Natural killer cell treated with Interleukin-12 subunit alpha and Interleukin-12 subunit beta and Interleukin-15 and Interleukin-18, amount 100 ng/mL, for 72 hours (primary cell): Measurements from ENCODE around the gene SERGEF. TPM values are rescaled to one million over a fixed set of nuclear protein-coding genes. Genes with fewer than 3 reads are reported as not detected.
A peak's percentile ranks its signal among the peaks of the same experiment; 100 is the strongest.

Experiments used
- ATAC-seq, 2 donors: fragments of 150-1000 bp; cut with Tn5 transposase in 1 of 2; sonication (Bioruptor Pico), chemical (Tn5 transposase) in 1 of 2; 2 replicates each; pipeline ENCODE4 v1.10.0; 2021
- DNase-seq: peaks from one replicate; pipeline ENCODE4 v3.0.0; 2022; ENCODE audit warnings: low spot score
- H3K27ac Mint-ChIP-seq, 2 donors: 1 replicate in 1 of 2; 2 replicates in 1 of 2; pipeline ENCODE4 v1.8.0; 2022; ENCODE audit warnings: mixed read lengths in 2 of 2, mild to moderate bottlenecking in 1 of 2, moderate library complexity in 1 of 2
- H3K27me3 Mint-ChIP-seq, 2 donors: 1 replicate in 1 of 2; 2 replicates in 1 of 2; pipeline ENCODE4 v1.8.0; 2022; ENCODE audit warnings: mixed read lengths in 2 of 2
- H3K36me3 Mint-ChIP-seq: one replicate; pipeline ENCODE4 v1.8.0; 2022; ENCODE audit warnings: mixed read lengths
- H3K4me1 Mint-ChIP-seq, 2 donors: 1 replicate in 1 of 2; 2 replicates in 1 of 2; pipeline ENCODE4 v1.8.0; 2022; ENCODE audit warnings: low read depth in 2 of 2, mixed read lengths in 2 of 2, mild to moderate bottlenecking in 1 of 2
- H3K4me3 Mint-ChIP-seq: one replicate; pipeline ENCODE4 v1.8.0; 2022; ENCODE audit warnings: mixed read lengths
- H3K9me3 Mint-ChIP-seq: 2 replicates; pipeline ENCODE4 v1.8.0; 2022; ENCODE audit warnings: mixed read lengths
- total RNA-seq, 2 donors: library from RNA; stranded (reverse); gene quantifications; one replicate each; pipeline ENCODE4 v1.2.3, GENCODE V29; 2022

SERGEF gene
- total RNA-seq, 2 donors from 2014 or later, result 28.8 to 50.7 TPM

- Mint-ChIP-seq H3K27ac (no peak overlapping the region), H3K36me3 (no peaks in the 10 kb centered on the region), H3K4me3 (no peak overlapping the region), H3K27me3 (no peaks in the 10 kb centered on the region), H3K9me3 (no peaks in the 10 kb centered on the region), H3K4me1 (peaks cover 0 to 3% of the 10 kb centered on the region in 2 donors)
- ATAC-seq, result no peak
- no peak for DNase-seq
These were observed 200.0 kb downstream of the SERGEF start for GRCh38 chr11:17812865-17813187.

DNA sequence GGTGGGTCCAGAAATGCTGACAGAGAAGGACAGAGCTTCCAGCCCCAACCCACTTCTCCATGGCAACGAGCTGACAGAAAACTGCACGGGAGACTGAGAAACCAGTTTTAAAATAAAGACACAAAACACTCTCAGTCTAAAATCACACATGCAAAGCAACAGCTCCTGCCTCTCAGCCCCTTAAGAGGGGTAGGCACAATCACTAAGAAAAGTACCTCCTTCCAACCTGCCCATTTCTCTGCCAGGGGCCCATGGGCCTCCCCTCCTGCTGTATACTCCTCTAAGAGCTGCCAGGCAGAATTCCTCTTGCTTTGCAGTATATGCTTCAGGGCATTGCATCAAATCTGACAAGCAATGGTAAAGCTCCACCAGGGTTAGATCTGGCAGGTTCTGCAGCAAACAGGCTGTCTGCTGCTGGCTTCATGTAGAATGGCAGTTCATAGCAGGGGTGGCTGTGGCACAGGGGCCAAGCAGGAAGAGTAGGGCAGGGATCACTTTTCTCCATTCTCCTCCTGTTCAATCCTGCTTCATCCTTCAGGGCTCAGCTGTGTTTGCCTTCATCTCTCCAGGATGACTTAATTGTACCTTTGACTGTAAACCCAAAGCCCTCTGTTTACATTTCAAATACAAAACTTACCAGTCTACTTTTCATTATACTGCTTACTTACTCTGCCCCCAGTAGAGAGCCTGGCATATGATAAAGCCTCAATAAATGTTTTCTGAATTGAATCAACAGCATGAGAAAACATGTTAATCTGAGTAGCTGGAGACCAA is 200.6 kb downstream of the SERGEF start:
- DNase-seq, result no peak
- Mint-ChIP-seq H3K9me3 (no peaks in the 10 kb centered on the region), H3K36me3 (no peaks in the 10 kb centered on the region), H3K4me1 (peaks cover 0 to 3% of the 10 kb centered on the region in 2 donors), H3K27ac (no peak overlapping the region), H3K27me3 (no peaks in the 10 kb centered on the region), H3K4me3 (no peak overlapping the region)
- ATAC-seq, result no peak

DNA sequence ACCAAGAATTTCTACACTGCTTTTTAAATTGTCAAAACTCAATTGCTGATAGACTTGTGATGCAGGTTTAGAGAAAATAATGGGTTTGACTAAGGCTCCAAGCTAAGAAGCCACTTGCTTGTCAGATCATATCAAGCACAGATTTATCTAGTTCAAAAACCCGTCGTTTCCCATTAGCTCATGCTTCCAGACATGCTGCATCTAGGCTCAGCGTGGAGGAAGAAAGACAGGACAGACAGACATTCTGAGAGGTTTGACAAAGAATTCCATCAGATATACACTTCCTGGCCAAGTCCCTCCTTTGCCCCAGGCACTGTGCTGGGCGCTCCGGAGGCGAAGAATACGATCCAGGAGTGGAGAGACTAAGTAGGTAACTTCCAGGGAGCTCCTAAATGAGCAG is 201.5 kb downstream of the SERGEF start:
- Mint-ChIP-seq H3K4me1 (peaks cover 0 to 3% of the 10 kb centered on the region in 2 donors), H3K27ac (no peak overlapping the region), H3K4me3 (no peak overlapping the region), H3K9me3 (no peaks in the 10 kb centered on the region), H3K27me3 (no peaks in the 10 kb centered on the region), H3K36me3 (no peaks in the 10 kb centered on the region)
- ATAC-seq (no peak), DNase-seq (no peak)

- Mint-ChIP-seq H3K27ac (no peak overlapping the region), H3K4me3 (no peak overlapping the region)
These were observed 202.1 kb downstream of the SERGEF start for GRCh38 chr11:17810746-17811145.

DNA sequence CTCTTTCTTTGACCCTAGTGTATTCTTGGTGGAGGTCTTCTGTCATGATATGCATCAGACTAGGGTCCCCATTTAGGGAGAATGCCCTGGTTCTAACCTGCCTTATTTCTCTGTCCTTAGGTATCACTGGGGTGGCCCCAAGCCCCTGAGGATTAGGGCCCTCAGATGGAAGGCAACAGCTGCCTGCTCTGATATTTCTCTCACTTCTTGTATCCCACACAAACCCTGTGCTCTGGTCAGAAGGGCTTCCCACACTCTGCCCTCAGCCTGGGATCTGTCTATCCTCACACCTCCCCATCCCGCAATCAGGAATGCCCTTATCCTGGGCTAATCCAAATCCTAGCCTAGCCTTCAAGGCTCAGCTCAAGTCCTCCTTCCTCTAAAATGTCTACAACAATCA is 202.8 kb downstream of the SERGEF start:
- H3K27me3 Mint-ChIP-seq, result no peaks in the 10 kb centered on the region
- H3K9me3 Mint-ChIP-seq, result no peaks in the 10 kb centered on the region
- DNase-seq, result no peak
- H3K4me3 Mint-ChIP-seq, result no peak overlapping the region
- no peaks in the 10 kb centered on the region for H3K36me3 Mint-ChIP-seq
- H3K4me1 Mint-ChIP-seq, result peaks cover 0 to 3% of the 10 kb centered on the region in 2 donors
- H3K27ac Mint-ChIP-seq, result no peak overlapping the region
- ATAC-seq, result no peak

More at GRCh38 chr11:17810746-17811145, 202.1 kb downstream of the SERGEF start:
- ATAC-seq, result no peak
- no peaks in the 10 kb centered on the region for H3K27me3 Mint-ChIP-seq
- no peak for DNase-seq
- no peaks in the 10 kb centered on the region for H3K36me3 Mint-ChIP-seq
- H3K4me1 Mint-ChIP-seq, result peaks cover 0 to 3% of the 10 kb centered on the region in 2 donors
- no peaks in the 10 kb centered on the region for H3K9me3 Mint-ChIP-seq

- H3K9me3 Mint-ChIP-seq, result no peaks in the 10 kb centered on the region
- no peaks in the 10 kb centered on the region for H3K36me3 Mint-ChIP-seq
- DNase-seq (no peak), ATAC-seq (no peak)
- H3K27me3 Mint-ChIP-seq, result no peaks in the 10 kb centered on the region
- no peak overlapping the region for H3K27ac Mint-ChIP-seq
- peaks cover 0 to 6% of the 10 kb centered on the region in 2 donors for H3K4me1 Mint-ChIP-seq
- H3K4me3 Mint-ChIP-seq, result no peak overlapping the region
These were observed 205.8 kb downstream of the SERGEF start for GRCh38 chr11:17807034-17807433.

GRCh38 chr11:17805873-17806272 is 207.0 kb downstream of the SERGEF start:
- no peaks in the 10 kb centered on the region for H3K9me3 Mint-ChIP-seq
- ATAC-seq (no peak), DNase-seq (no peak)
- H3K36me3 Mint-ChIP-seq, result no peaks in the 10 kb centered on the region
- H3K27me3 Mint-ChIP-seq, result no peaks in the 10 kb centered on the region
- H3K27ac Mint-ChIP-seq, result no peak overlapping the region
- H3K4me3 Mint-ChIP-seq, result no peak overlapping the region
- peaks cover 0 to 6% of the 10 kb centered on the region in 2 donors for H3K4me1 Mint-ChIP-seq

GRCh38 chr11:17805043-17805442 is 207.8 kb downstream of the SERGEF start:
- DNase-seq (no peak), ATAC-seq (no peak)
- Mint-ChIP-seq H3K9me3 (no peaks in the 10 kb centered on the region), H3K4me1 (peaks cover 0 to 4% of the 10 kb centered on the region in 2 donors), H3K36me3 (no peaks in the 10 kb centered on the region), H3K27me3 (no peaks in the 10 kb centered on the region), H3K4me3 (no peak overlapping the region), H3K27ac (no peak overlapping the region)

- DNase-seq, result no peak
- Mint-ChIP-seq H3K27ac (no peak overlapping the region), H3K27me3 (no peaks in the 10 kb centered on the region), H3K4me3 (no peak overlapping the region), H3K9me3 (no peaks in the 10 kb centered on the region), H3K36me3 (no peaks in the 10 kb centered on the region), H3K4me1 (peaks cover 0 to 3% of the 10 kb centered on the region in 2 donors)
- ATAC-seq, result no peak
These were observed 209.0 kb downstream of the SERGEF start for GRCh38 chr11:17803754-17804334.

- Mint-ChIP-seq H3K4me1 (peaks cover 0 to 5% of the 10 kb centered on the region in 2 donors), H3K36me3 (no peaks in the 10 kb centered on the region), H3K27me3 (no peaks in the 10 kb centered on the region), H3K9me3 (no peaks in the 10 kb centered on the region), H3K4me3 (no peak overlapping the region), H3K27ac (no peak overlapping the region)
- DNase-seq, result no peak
- no peak for ATAC-seq
These were observed 210.4 kb downstream of the SERGEF start for GRCh38 chr11:17802491-17802890.

GRCh38 chr11:17801166-17801565 is 211.7 kb downstream of the SERGEF start:
- H3K9me3 Mint-ChIP-seq, result no peaks in the 10 kb centered on the region
- H3K4me3 Mint-ChIP-seq, result no peak overlapping the region
- ATAC-seq (no peak), DNase-seq (no peak)
- H3K36me3 Mint-ChIP-seq, result no peaks in the 10 kb centered on the region
- no peak overlapping the region for H3K27ac Mint-ChIP-seq
- no peaks in the 10 kb centered on the region for H3K27me3 Mint-ChIP-seq
- H3K4me1 Mint-ChIP-seq, result peaks cover 0 to 6% of the 10 kb centered on the region in 2 donors

GRCh38 chr11:17799147-17799546 is 213.7 kb downstream of the SERGEF start:
- peaks cover 0 to 6% of the 10 kb centered on the region in 2 donors for H3K4me1 Mint-ChIP-seq
- H3K27me3 Mint-ChIP-seq, result no peaks in the 10 kb centered on the region
- no peak overlapping the region for H3K4me3 Mint-ChIP-seq
- no peaks in the 10 kb centered on the region for H3K9me3 Mint-ChIP-seq
- H3K27ac Mint-ChIP-seq, result no peak overlapping the region
- no peak for DNase-seq
- no peak for ATAC-seq
- no peaks in the 10 kb centered on the region for H3K36me3 Mint-ChIP-seq

DNA sequence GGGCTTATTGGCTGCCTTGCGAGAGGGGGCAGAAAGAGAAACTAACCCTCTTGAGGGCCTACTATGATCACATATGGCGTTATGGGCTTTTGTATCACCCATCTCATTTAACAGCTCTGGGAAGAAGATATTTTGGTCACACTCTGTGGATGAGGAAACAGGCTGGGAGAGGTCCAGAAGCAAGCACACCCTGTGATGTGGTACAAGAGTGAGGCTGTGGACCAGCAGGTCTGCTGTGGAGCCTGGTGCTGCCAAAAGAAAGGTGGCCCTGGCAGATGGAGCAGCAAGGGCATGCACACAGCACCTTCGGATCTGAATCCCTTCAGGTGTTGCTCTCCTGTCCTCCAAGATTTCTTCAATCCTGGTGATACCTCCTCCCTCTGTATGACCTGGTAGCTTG is 214.1 kb downstream of the SERGEF start:
- Mint-ChIP-seq H3K4me1 (peaks cover 0 to 6% of the 10 kb centered on the region in 2 donors), H3K36me3 (no peaks in the 10 kb centered on the region)
- no peak for ATAC-seq

GRCh38 chr11:17798253-17798652 is 214.6 kb downstream of the SERGEF start:
- Mint-ChIP-seq H3K36me3 (no peaks in the 10 kb centered on the region), H3K4me3 (no peak overlapping the region), H3K27me3 (no peaks in the 10 kb centered on the region), H3K9me3 (no peaks in the 10 kb centered on the region), H3K4me1 (peaks cover 0 to 3% of the 10 kb centered on the region in 2 donors), H3K27ac (peak overlapping the region in 1 of 2 donors; percentile 30)
- ATAC-seq (peak in 1 of 2 donors; percentile 28), DNase-seq (no peak)

More for the DNA sequence above, 214.1 kb downstream of the SERGEF start:
- DNase-seq, result no peak
- Mint-ChIP-seq H3K4me3 (no peak overlapping the region), H3K27ac (no peak overlapping the region), H3K9me3 (no peaks in the 10 kb centered on the region), H3K27me3 (no peaks in the 10 kb centered on the region)
